H1 (cell line): ENCODE results near the gene EIF4E2. TPM values are rescaled to one million over a fixed set of nuclear protein-coding genes. Genes with fewer than 3 reads are reported as not detected.

Experiments used
- CTCF ChIA-PET: fragments of 300-600 bp; sonication (Branson Sonifier 250); formaldehyde crosslinking; loops from one replicate; lab custom pipeline; 2021; ENCODE audit not compliant: partially characterized antibody; lab: Charles Lee
- POLR2A ChIA-PET: fragments of 300-600 bp; sonication (Branson Sonifier 250); formaldehyde crosslinking; loops from one replicate; lab custom pipeline; 2021; ENCODE audit warnings: inconsistent platforms; ENCODE audit not compliant: partially characterized antibody; lab: Charles Lee
- DNase-seq, 2 experiments: peaks; one replicate each; pipeline versions ENCODE4 v3.0.0 to v3.0.0-alpha.2; 2010 to 2022; ENCODE audit warnings: low spot score in 2 of 2, low read depth in 1 of 2, mixed read lengths in 1 of 2
- FAIRE-seq: peaks from 2 replicates; lab custom pipeline; 2011; peaks lifted over from hg19 to GRCh38; lab: Jason Lieb, UNC
- H2AFZ ChIP-seq: 2 replicates; pipeline ENCODE4 v1.8.1; 2012; ENCODE audit warnings: low read length, inconsistent platforms
- H2AK5ac ChIP-seq: 2 replicates; pipeline ENCODE4 v1.6.1; 2013; ENCODE audit warnings: low read depth, low read length
- H2BK120ac ChIP-seq: replicated peaks from 2 replicates; pipeline ENCODE3; 2013; ENCODE audit warnings: low read depth, low read length, inconsistent platforms
- H2BK12ac ChIP-seq: 2 replicates; pipeline ENCODE4 v1.6.1; 2013; ENCODE audit warnings: low read depth, low read length
- H2BK15ac ChIP-seq: 2 replicates; pipeline ENCODE4 v1.6.1; 2013; ENCODE audit warnings: low read length
- H2BK20ac ChIP-seq: 2 replicates; pipeline ENCODE4 v1.6.1; 2013; ENCODE audit warnings: low read length
- H2BK5ac ChIP-seq: 2 replicates; pipeline ENCODE4 v1.6.1; 2013; ENCODE audit warnings: low read depth, low read length
- H3K14ac ChIP-seq: 2 replicates; pipeline ENCODE4 v1.6.1; 2013; ENCODE audit warnings: inconsistent platforms; ENCODE audit not compliant: insufficient read length
- H3K18ac ChIP-seq: 2 replicates; pipeline ENCODE4 v1.6.1; 2013; ENCODE audit warnings: low read length; ENCODE audit errors: extremely low read depth
- H3K23ac ChIP-seq: 2 replicates; pipeline ENCODE4 v1.6.1; 2013; ENCODE audit warnings: inconsistent platforms; ENCODE audit not compliant: insufficient read length
- H3K23me2 ChIP-seq: 2 replicates; pipeline ENCODE4 v1.6.1; 2013; ENCODE audit warnings: low read depth, low read length
- H3K27ac ChIP-seq: 2 replicates; pipeline ENCODE4 v1.6.1; 2011; ENCODE audit warnings: low read depth, low read length, inconsistent platforms
- H3K27me3 ChIP-seq, 4 experiments: replicated peaks in 1 of 4; 1 replicate in 1 of 4; 2 replicates in 3 of 4; pipeline versions ENCODE4 v1.6.1 to v1.8.1; 2011 to 2013; ENCODE audit warnings: low read length in 3 of 4, mild to moderate bottlenecking in 3 of 4, inconsistent platforms in 2 of 4, mixed read lengths in 2 of 4, moderate library complexity in 1 of 4; ENCODE audit not compliant: control insufficient read depth in 3 of 4, insufficient read depth in 3 of 4; ENCODE audit errors: extremely low read depth in 1 of 4
- H3K36me3 ChIP-seq, 4 experiments: 2 replicates each; pipeline versions ENCODE4 v1.6.1 to v1.8.1; 2011 to 2013; ENCODE audit warnings: mild to moderate bottlenecking in 4 of 4, low read length in 3 of 4, moderate library complexity in 2 of 4, control low read depth in 1 of 4, inconsistent platforms in 1 of 4; ENCODE audit not compliant: insufficient read depth in 4 of 4, control insufficient read depth in 2 of 4
- H3K4ac ChIP-seq: replicated peaks from 2 replicates; pipeline ENCODE3; 2013; ENCODE audit warnings: low read length, low read depth, mixed read lengths, inconsistent platforms; ENCODE audit not compliant: insufficient read length
- H3K4me1 ChIP-seq, 4 experiments: replicated peaks in 1 of 4; 1 replicate in 1 of 4; 2 replicates in 3 of 4; pipeline versions ENCODE4 v1.6.1 to v1.8.1; 2011 to 2013; ENCODE audit warnings: low read length in 3 of 4, inconsistent platforms in 2 of 4, mixed read lengths in 1 of 4; ENCODE audit not compliant: insufficient read depth in 4 of 4, control insufficient read depth in 3 of 4
- H3K4me2 ChIP-seq, 2 experiments: 2 replicates each; pipeline versions ENCODE4 v1.6.1 to v1.8.1; 2011 to 2013; ENCODE audit warnings: low read depth in 2 of 2, low read length in 2 of 2, control low read depth in 1 of 2, inconsistent platforms in 1 of 2, mild to moderate bottlenecking in 1 of 2; ENCODE audit not compliant: insufficient read depth in 1 of 2
- H3K4me3 ChIP-seq, 4 experiments: fragments of 200-600, 300-600 bp in 1 of 4; sonication (generic), shearing (Covaris generic), sonication (Bioruptor Twin) in 1 of 4; 2 replicates each; pipeline versions ENCODE4 v1.5.1 to v1.8.1; 2011 to 2016; ENCODE audit warnings: low read length in 4 of 4, low read depth in 3 of 4, control low read depth in 2 of 4, inconsistent platforms in 2 of 4, mild to moderate bottlenecking in 2 of 4, mixed read lengths in 1 of 4, moderate library complexity in 1 of 4; ENCODE audit not compliant: insufficient read depth in 2 of 4; ENCODE audit errors: extremely low read depth in 1 of 4
- H3K56ac ChIP-seq: replicated peaks from 2 replicates; pipeline ENCODE3; 2013; ENCODE audit warnings: low read depth, mild to moderate bottlenecking, mixed read lengths, low read length, inconsistent platforms; ENCODE audit not compliant: insufficient read length
- H3K79me1 ChIP-seq: 2 replicates; pipeline ENCODE4 v1.6.1; 2013; ENCODE audit warnings: low read depth, low read length, control low read depth
- H3K79me2 ChIP-seq, 2 experiments: 2 replicates each; pipeline versions ENCODE4 v1.6.1 to v1.8.1; 2012 to 2013; ENCODE audit warnings: low read length in 2 of 2, mild to moderate bottlenecking in 2 of 2, inconsistent platforms in 1 of 2; ENCODE audit not compliant: insufficient read depth in 2 of 2, control insufficient read depth in 1 of 2
- H3K9ac ChIP-seq, 4 experiments: replicated peaks in 1 of 4; 1 replicate in 1 of 4; 2 replicates in 3 of 4; pipeline versions ENCODE4 v1.6.1 to v1.8.1; 2011 to 2013; ENCODE audit warnings: low read depth in 3 of 4, low read length in 3 of 4, control low read depth in 2 of 4, mild to moderate bottlenecking in 2 of 4, moderate library complexity in 2 of 4, inconsistent platforms in 1 of 4; ENCODE audit errors: extremely low read depth in 1 of 4
- H3K9me3 ChIP-seq, 2 experiments: 2 replicates each; pipeline versions ENCODE4 v1.6.1 to v1.8.1; 2012 to 2013; ENCODE audit warnings: mild to moderate bottlenecking in 2 of 2, moderate library complexity in 2 of 2, control low read depth in 1 of 2, inconsistent platforms in 1 of 2, low read depth in 1 of 2, low read length in 1 of 2, mixed read lengths in 1 of 2; ENCODE audit not compliant: insufficient read depth in 2 of 2
- H4K20me1 ChIP-seq, 2 experiments: replicated peaks in 1 of 2; 2 replicates each; pipeline versions ENCODE3 to v1.8.1; 2011 to 2013; ENCODE audit warnings: inconsistent platforms in 2 of 2, low read length in 2 of 2, mild to moderate bottlenecking in 1 of 2; ENCODE audit not compliant: insufficient read depth in 2 of 2, control insufficient read depth in 1 of 2
- H4K5ac ChIP-seq: 2 replicates; pipeline ENCODE4 v1.6.1; 2013; ENCODE audit warnings: low read length, low read depth, mixed read lengths, inconsistent platforms; ENCODE audit not compliant: insufficient read length
- H4K8ac ChIP-seq: 2 replicates; pipeline ENCODE4 v1.8.0; 2013; ENCODE audit warnings: mild to moderate bottlenecking, moderate library complexity, low read length, inconsistent platforms; ENCODE audit not compliant: insufficient read depth; ENCODE audit errors: extremely low read depth
- H4K91ac ChIP-seq: replicated peaks from 2 replicates; pipeline ENCODE3; 2013; ENCODE audit warnings: low read length, mixed read lengths, inconsistent platforms; ENCODE audit not compliant: insufficient read length
- CREB1 ChIP-seq: IDR thresholded peaks from 2 replicates; pipeline ENCODE4 v1.6.1; 2012; ENCODE audit warnings: inconsistent platforms
- E2F6 ChIP-seq: IDR thresholded peaks from 2 replicates; pipeline ENCODE4 v1.6.1; 2012; ENCODE audit warnings: inconsistent platforms
- EP300 ChIP-seq, 2 experiments: IDR thresholded peaks; 1 replicate in 1 of 2; 2 replicates in 1 of 2; pipeline ENCODE4 v1.6.1; 2011 to 2012; ENCODE audit warnings: low read depth in 2 of 2, low read length in 2 of 2, mild to moderate bottlenecking in 2 of 2, borderline replicate concordance in 1 of 2, inconsistent platforms in 1 of 2, moderate library complexity in 1 of 2
- FOSL1 ChIP-seq: IDR thresholded peaks from 2 replicates; pipeline ENCODE4 v1.6.1; 2011; ENCODE audit warnings: mild to moderate bottlenecking, low read depth, low read length, moderate library complexity; ENCODE audit not compliant: insufficient read depth
- GABPA ChIP-seq: IDR thresholded peaks from 2 replicates; pipeline ENCODE4 v1.6.1; 2011; ENCODE audit warnings: mild to moderate bottlenecking, low read length, moderate library complexity, borderline replicate concordance; ENCODE audit not compliant: insufficient read depth
- PHF8 ChIP-seq: fragments of 200-600 bp; sonication (generic); conservative IDR thresholded peaks from 2 replicates; pipeline ENCODE4 v1.7.1; 2012; ENCODE audit warnings: low read depth, mild to moderate bottlenecking, inconsistent platforms, low read length, moderate library complexity
- POLR2A ChIP-seq, 2 experiments: IDR thresholded peaks; 1 replicate in 1 of 2; 2 replicates in 1 of 2; pipeline ENCODE4 v1.6.1; 2011; ENCODE audit warnings: low read depth in 2 of 2, low read length in 2 of 2, mild to moderate bottlenecking in 2 of 2; ENCODE audit errors: control extremely low read depth in 1 of 2
- POU5F1 ChIP-seq: IDR thresholded peaks from 2 replicates; pipeline ENCODE4 v1.6.1; 2011; ENCODE audit warnings: low read depth, mild to moderate bottlenecking, low read length, moderate library complexity
- SAP30 ChIP-seq: fragments of 300-600 bp; sonication (generic); IDR thresholded peaks from 2 replicates; pipeline ENCODE4 v1.7.1; 2012; ENCODE audit warnings: low read length, moderate library complexity, mild to moderate bottlenecking, inconsistent platforms; ENCODE audit not compliant: insufficient read depth, insufficient replicate concordance
- SP2 ChIP-seq: IDR thresholded peaks from 2 replicates; pipeline ENCODE4 v1.6.1; 2012; ENCODE audit warnings: mild to moderate bottlenecking, low read length, inconsistent platforms
- SRF ChIP-seq: IDR thresholded peaks from 2 replicates; pipeline ENCODE4 v1.6.1; 2011; ENCODE audit warnings: mild to moderate bottlenecking, low read depth, low read length, moderate library complexity
- YY1 ChIP-seq: IDR thresholded peaks from 2 replicates; pipeline ENCODE4 v1.6.1; 2011; ENCODE audit warnings: low read depth, mild to moderate bottlenecking, low read length
- ZNF274 ChIP-seq: IDR thresholded peaks from 2 replicates; pipeline ENCODE4 v1.7.0; 2012; ENCODE audit warnings: low read length, borderline replicate concordance; ENCODE audit errors: extremely low read depth
- WGBS, 2 experiments: shearing (Covaris generic) in 1 of 2; methylation state at CpG; one replicate each; pipeline versions ENCODE4 v1.1.6 to v1.1.7; 2013 to 2015; ENCODE audit warnings: low lambda C conversion rate in 2 of 2, mixed read lengths in 2 of 2, inconsistent platforms in 1 of 2, low coverage in 1 of 2, missing lambda C conversion rate in 1 of 2; ENCODE audit not compliant: insufficient replicate concordance in 2 of 2, insufficient coverage in 1 of 2, insufficient read length in 1 of 2; ENCODE audit errors: extremely low coverage in 1 of 2, missing lambda C conversion rate in 1 of 2; 5-methylcytosine and 5-hydroxymethylcytosine counted together
- polyA plus RNA-seq, 7 experiments: library from polyadenylated mRNA; depleted of rRNA in 3 of 7; stranded (reverse) in 5 of 7; unstranded in 2 of 7; fragments of >200 nt in 5 of 7; fragments of 200-250 nt in 2 of 7; gene quantifications; 1 replicate in 5 of 7; 2 replicates in 1 of 7; 4 replicates in 1 of 7; pipeline versions ENCODE4 v1.2.1 to v1.2.3, GENCODE V29; 2011 to 2013; ENCODE audit warnings: missing spikeins in 2 of 7, mixed read lengths in 2 of 7
- total RNA-seq: library from RNA; stranded (reverse); fragmentation: NEBNext Ultra II Directional; extraction: Animal tissue kit (Norgen Biotek cat#: 25700); gene quantifications from 2 replicates; pipeline ENCODE4 v1.2.1, GENCODE V29; 2021

Gene EIF4E2
- total and polyA plus RNA-seq, 2 of the 8 experiments (the other 6 are each of a cell fraction or from before 2014, with no cell fraction given): 39.4 to 114 TPM

GRCh38 chr2:232551250-232551638, 755 bp downstream of the EIF4E2 start:
- H3K4me1 ChIP-seq: peaks cover 0 to 6% (median 5%) of the 10 kb centered on the region in 4 experiments; a peak in 6 of 7 replicates
- peak overlapping the region; percentile 97; the same call in 1 of the 2 replicates for H4K8ac ChIP-seq
- FAIRE-seq (no peak), DNase-seq (no peak)
- H2BK120ac ChIP-seq: no peak overlapping the region
- H4K91ac ChIP-seq: no peak overlapping the region
- H3K36me3 ChIP-seq: peaks cover 0 to 13% (median 1%) of the 10 kb centered on the region in 4 experiments; a peak in 5 of 8 replicates
- H3K4ac ChIP-seq: no peak overlapping the region
- WGBS, 2 experiments: 30% methylated on average over 7 of the region's 7 CpGs; no CpG with 5 or more reads in 1 of the 2 experiments
- peak overlapping the region; percentile 90 to 98 (median 94) for H3K9ac ChIP-seq
- peaks cover 16 to 72% of the 10 kb centered on the region in 2 experiments for H3K79me2 ChIP-seq
- H2AK5ac ChIP-seq: no peak overlapping the region
- H3K23me2 ChIP-seq: peaks cover 12% of the 10 kb centered on the region; the same call in 1 of the 2 replicates
- peaks cover 20% of the 10 kb centered on the region for H3K79me1 ChIP-seq
- H3K4me3 ChIP-seq: peak overlapping the region; percentile 81 to 94 (median 90)
- ChIA-PET CTCF (interaction anchor here (0.7 to 1.5 kb wide), 4 partner anchors 12 to 43 kb away, joined by 3 to 4 read pairs (median 4); partner anchors contain the start of gene CHRNG), POLR2A (interaction anchor here (0.7 to 2.8 kb wide), 11 partner anchors 9 to 82 kb away, joined by 3 to 24 read pairs (median 5); partner anchors contain the start of genes CHRNG, EFHD1 and PRSS56)
- no peak overlapping the region for H3K14ac ChIP-seq
- H2BK5ac ChIP-seq: peak overlapping the region; percentile 53; the same call in 1 of the 2 replicates
- H3K56ac ChIP-seq: no peak overlapping the region
- no peak overlapping the region for H3K18ac ChIP-seq
- no peak overlapping the region for H2BK20ac ChIP-seq
- no peak overlapping the region for H2BK12ac ChIP-seq
- H2AFZ ChIP-seq: no peak overlapping the region
- H3K27ac ChIP-seq: peak overlapping the region; percentile 88
- no peaks in the 10 kb centered on the region for H3K9me3 ChIP-seq
- H4K20me1 ChIP-seq: peaks cover 12 to 14% of the 10 kb centered on the region in 2 experiments
- H3K27me3 ChIP-seq: no peaks in the 10 kb centered on the region
- H2BK15ac ChIP-seq: no peak overlapping the region
- H4K5ac ChIP-seq: no peak overlapping the region
- H3K23ac ChIP-seq: no peak overlapping the region
- peak overlapping the region; percentile 89 for H3K4me2 ChIP-seq
- TF ChIP-seq EP300 (IDR thresholded peaks at IDR 0.05; ENCODE audit: borderline replicate concordance in 1 of 2, low read depth in 2 of 2, low read length in 2 of 2) (no peak), PHF8 (no peak), SRF (no peak), CREB1 (no peak; the same call in 1 of the 2 replicates), YY1 (no peak), GABPA (no peak), E2F6 (no peak), POU5F1 (no peak), SAP30 (no peak), POLR2A (IDR thresholded peaks at IDR 0.05; ENCODE audit: control extremely low read depth in 1 of 2, low read depth in 2 of 2, low read length in 2 of 2) (no peak), SP2 (no peak), FOSL1 (no peak), ZNF274 (no peak)
